Subcutaneous abdominal adipose tissue (tissue), 5 donors: Measurements from ENCODE around the gene HOMER3.

Experiments used
- H3K27ac ChIP-seq: one replicate; pipeline ENCODE4 v1.7.0; 2013; ENCODE audit warnings: low read depth, mild to moderate bottlenecking, inconsistent platforms, low read length, moderate library complexity
- H3K27me3 ChIP-seq, 5 donors: one replicate each; pipeline ENCODE4 v1.7.0; 2013; ENCODE audit warnings: low read length in 5 of 5, inconsistent platforms in 1 of 5; ENCODE audit not compliant: control insufficient read depth in 5 of 5, insufficient read depth in 4 of 5
- H3K36me3 ChIP-seq, 5 donors: one replicate each; pipeline ENCODE4 v1.7.0; 2013; ENCODE audit warnings: low read length in 5 of 5; ENCODE audit not compliant: control insufficient read depth in 5 of 5, insufficient read depth in 5 of 5
- H3K4me1 ChIP-seq, 5 donors: one replicate each; pipeline ENCODE4 v1.7.0; 2013; ENCODE audit warnings: low read length in 5 of 5, mild to moderate bottlenecking in 3 of 5, moderate library complexity in 1 of 5; ENCODE audit not compliant: control insufficient read depth in 5 of 5, insufficient read depth in 5 of 5
- H3K4me3 ChIP-seq, 5 donors: one replicate each; pipeline ENCODE4 v1.7.0; 2013; ENCODE audit warnings: low read length in 5 of 5, low read depth in 1 of 5
- H3K9ac ChIP-seq, 5 donors: one replicate each; pipeline ENCODE4 v1.7.0; 2013; ENCODE audit warnings: low read length in 5 of 5, mild to moderate bottlenecking in 4 of 5, moderate library complexity in 3 of 5
- H3K9me3 ChIP-seq, 5 donors: one replicate each; pipeline ENCODE4 v1.7.0; 2013; ENCODE audit warnings: low read length in 5 of 5; ENCODE audit not compliant: control insufficient read depth in 5 of 5
- donor health status: healthy.
- donor health status: healthy.
- donor health status: healthy.
- donor health status: healthy.
- donor health status: healthy.

The HOMER3 gene

GRCh38 chr19:18940769-18941627, at the start of gene HOMER3:
Gene HOMER3, minus strand, starts transcription at chr19:18941217. Its CDS starts 2,235 bp downstream, at chr19:18938982.
- peak within 1 kb of the TSS; percentile 72 to 92 (median 79) for H3K9ac ChIP-seq
- H3K27ac ChIP-seq, result peak within 1 kb of the TSS; percentile 57
- H3K36me3 ChIP-seq, result peaks cover 0 to 10% (median 6%) of the 10 kb centered on the region in 5 donors
- H3K4me3 ChIP-seq, result peak within 1 kb of the TSS; percentile 68 to 82 (median 73)
- no peaks in the 10 kb centered on the region for H3K27me3 ChIP-seq
- peaks cover 0 to 27% (median 19%) of the 10 kb centered on the region in 5 donors for H3K4me1 ChIP-seq
- no peaks in the 10 kb centered on the region for H3K9me3 ChIP-seq

GRCh38 chr19:18990128-18990708, 49.2 kb upstream of the HOMER3 start:
- Histone ChIP-seq H3K4me1 (peaks cover 0 to 22% (median 16%) of the 10 kb centered on the region in 5 donors), H3K27ac (no peak overlapping the region), H3K4me3 (no peak overlapping the region), H3K27me3 (peaks cover 0 to under 1% (median 0%) of the 10 kb centered on the region in 5 donors), H3K9ac (no peak overlapping the region), H3K36me3 (peaks cover 4 to 47% (median 40%) of the 10 kb centered on the region in 5 donors), H3K9me3 (no peaks in the 10 kb centered on the region)

- Histone ChIP-seq H3K36me3 (peaks cover 4 to 39% (median 33%) of the 10 kb centered on the region in 5 donors), H3K4me1 (peaks cover 0 to 30% (median 22%) of the 10 kb centered on the region in 5 donors), H3K4me3 (no peak overlapping the region), H3K9me3 (no peaks in the 10 kb centered on the region), H3K9ac (no peak overlapping the region), H3K27ac (no peak overlapping the region), H3K27me3 (peaks cover 0 to 6% (median 0%) of the 10 kb centered on the region in 5 donors)
Observed at GRCh38 chr19:18989316-18989715, 48.3 kb upstream of the HOMER3 start.

GRCh38 chr19:18987456-18987855, 46.4 kb upstream of the HOMER3 start:
- no peak overlapping the region for H3K27ac ChIP-seq
- no peak overlapping the region for H3K4me3 ChIP-seq

GRCh38 chr19:18985257-18985656, 44.2 kb upstream of the HOMER3 start:
- peaks cover 0 to 34% (median 22%) of the 10 kb centered on the region in 5 donors for H3K4me1 ChIP-seq
- H3K27ac ChIP-seq, result peak overlapping the region; percentile 16
- H3K27me3 ChIP-seq, result peaks cover 0 to 9% (median 6%) of the 10 kb centered on the region in 5 donors
- no peaks in the 10 kb centered on the region for H3K9me3 ChIP-seq
- no peak overlapping the region for H3K4me3 ChIP-seq
- H3K9ac ChIP-seq, result peak overlapping the region in 1 of 5 donors; percentile 35
- peaks cover 0 to 3% (median 0%) of the 10 kb centered on the region in 5 donors for H3K36me3 ChIP-seq

More at GRCh38 chr19:18987456-18987855, 46.4 kb upstream of the HOMER3 start:
- H3K36me3 ChIP-seq, result peaks cover 0 to 21% (median 15%) of the 10 kb centered on the region in 5 donors
- H3K4me1 ChIP-seq, result peaks cover 0 to 34% (median 22%) of the 10 kb centered on the region in 5 donors
- H3K9ac ChIP-seq, result no peak overlapping the region
- H3K9me3 ChIP-seq, result no peaks in the 10 kb centered on the region
- H3K27me3 ChIP-seq, result peaks cover 0 to 9% (median 6%) of the 10 kb centered on the region in 5 donors

GRCh38 chr19:18984251-18984650, 43.2 kb upstream of the HOMER3 start:
- Histone ChIP-seq H3K4me3 (no peak overlapping the region), H3K4me1 (peaks cover 0 to 30% (median 16%) of the 10 kb centered on the region in 5 donors), H3K9me3 (no peaks in the 10 kb centered on the region), H3K36me3 (no peaks in the 10 kb centered on the region), H3K27ac (no peak overlapping the region), H3K9ac (no peak overlapping the region), H3K27me3 (peaks cover 0 to 9% (median 6%) of the 10 kb centered on the region in 5 donors)

GRCh38 chr19:18982669-18983068, 41.7 kb upstream of the HOMER3 start:
- Histone ChIP-seq H3K36me3 (no peaks in the 10 kb centered on the region), H3K9me3 (no peaks in the 10 kb centered on the region), H3K9ac (no peak overlapping the region), H3K27me3 (peaks cover 0 to 9% (median 6%) of the 10 kb centered on the region in 5 donors), H3K4me1 (peaks cover 0 to 30% (median 15%) of the 10 kb centered on the region in 5 donors), H3K27ac (no peak overlapping the region), H3K4me3 (no peak overlapping the region)

- Histone ChIP-seq H3K4me1 (peaks cover 0 to 16% (median 2%) of the 10 kb centered on the region in 5 donors), H3K4me3 (no peak overlapping the region), H3K9ac (no peak overlapping the region), H3K36me3 (no peaks in the 10 kb centered on the region), H3K9me3 (no peaks in the 10 kb centered on the region), H3K27me3 (peaks cover 0 to 9% (median 6%) of the 10 kb centered on the region in 5 donors), H3K27ac (no peak overlapping the region)
Observed at GRCh38 chr19:18980432-18981020, 39.5 kb upstream of the HOMER3 start.

GRCh38 chr19:18978616-18979015, 37.6 kb upstream of the HOMER3 start:
- Histone ChIP-seq H3K27me3 (peaks cover 0 to 2% (median 0%) of the 10 kb centered on the region in 5 donors), H3K9me3 (no peaks in the 10 kb centered on the region), H3K9ac (no peak overlapping the region), H3K27ac (no peak overlapping the region), H3K36me3 (no peaks in the 10 kb centered on the region), H3K4me3 (no peak overlapping the region), H3K4me1 (no peaks in the 10 kb centered on the region)
